K562 (cell line): ENCODE data around the gene BAIAP3. TPM values are rescaled to one million over a fixed set of nuclear protein-coding genes. Genes with fewer than 3 reads are reported as not detected.

ENCODE experiments used
- ATAC-seq: fragments of 200-7000 bp; cut with Tn5 transposase; 3 replicates; pipeline ENCODE4 v1.9.1; 2020; ENCODE audit warnings: moderate library complexity
- BruUV-seq: library from RNA; stranded (reverse); fragments of 400-500 nt; replicated peaks from 2 replicates; lab custom pipeline; 2021; lab: Mats Ljungman, UMichigan
- CTCF ChIA-PET: fragments of 300-600 bp; formaldehyde crosslinking; extraction: SDS; loops from one replicate; lab custom pipeline; 2021; ENCODE audit warnings: low intra/inter-chr PET ratio; lab: Yijun Ruan, JAX
- POLR2A ChIA-PET: fragments of 300-600, 350-650 bp; sonication (Branson Sonifier 250); formaldehyde crosslinking; extraction: SDS; loops from one replicate; lab custom pipeline; 2021; ENCODE audit warnings: antibody characterized with exemption, inconsistent platforms; lab: Yijun Ruan, JAX
- DNase-seq, 4 experiments: peaks; one replicate each; pipeline versions ENCODE4 v3.0.0 to v3.0.0-alpha.2; 2011 to 2018; ENCODE audit warnings: low spot score in 3 of 4, mixed read lengths in 3 of 4; ENCODE audit errors: extremely low read depth in 1 of 4
- FAIRE-seq: peaks from 2 replicates; lab custom pipeline; 2011; peaks lifted over from hg19 to GRCh38; lab: Jason Lieb, UNC
- H2AFZ ChIP-seq: 2 replicates; pipeline ENCODE4 v1.6.0; 2011; ENCODE audit warnings: low read depth, low read length, control low read depth, inconsistent platforms
- H3K27ac ChIP-seq: fragments of 200-600 bp; 3 replicates; pipeline ENCODE4 v1.8.0; 2011; ENCODE audit warnings: low read depth, mild to moderate bottlenecking, control low read depth, inconsistent platforms, low read length, moderate library complexity, mixed read lengths; ENCODE audit errors: extremely low read depth
- H3K27me3 ChIP-seq, 2 experiments: fragments of 300-600 bp in 1 of 2; 2 replicates in 1 of 2; 3 replicates in 1 of 2; pipeline versions ENCODE4 v1.6.0 to v1.8.0; 2011; ENCODE audit warnings: inconsistent platforms in 2 of 2, low read length in 2 of 2, mild to moderate bottlenecking in 1 of 2, mixed read lengths in 1 of 2, moderate library complexity in 1 of 2; ENCODE audit not compliant: control insufficient read depth in 2 of 2, insufficient read depth in 2 of 2
- H3K36me3 ChIP-seq: fragments of 300-600 bp; 3 replicates; pipeline ENCODE4 v1.8.0; 2011; ENCODE audit warnings: mild to moderate bottlenecking, low read length, inconsistent platforms; ENCODE audit not compliant: control insufficient read depth, insufficient read depth
- H3K4me1 ChIP-seq, 2 experiments: fragments of 200-600 bp in 1 of 2; replicated peaks in 1 of 2; 2 replicates in 1 of 2; 3 replicates in 1 of 2; pipeline versions ENCODE4 v1.5.1 to v1.8.0; 2011; ENCODE audit warnings: inconsistent platforms in 2 of 2, low read length in 2 of 2, mild to moderate bottlenecking in 1 of 2, mixed read lengths in 1 of 2, moderate library complexity in 1 of 2; ENCODE audit not compliant: control insufficient read depth in 2 of 2, insufficient read depth in 2 of 2
- H3K4me2 ChIP-seq: 2 replicates; pipeline ENCODE4 v1.6.1; 2011; ENCODE audit warnings: low read length, control low read depth, inconsistent platforms, mixed read lengths; ENCODE audit not compliant: insufficient read depth
- H3K4me3 ChIP-seq: fragments of 200-600 bp; sonication (generic), shearing (Covaris generic); 2 replicates; pipeline ENCODE4 v1.5.1; 2016; ENCODE audit warnings: control low read depth, inconsistent platforms
- H3K79me2 ChIP-seq: fragments of 200-600 bp; 3 replicates; pipeline ENCODE4 v1.8.0; 2011; ENCODE audit warnings: low read length, inconsistent platforms; ENCODE audit not compliant: control insufficient read depth, insufficient read depth
- H3K9ac ChIP-seq, 2 experiments: 2 replicates each; pipeline versions ENCODE4 v1.6.0 to v1.6.1; 2011; ENCODE audit warnings: low read depth in 2 of 2, low read length in 2 of 2, control low read depth in 1 of 2, inconsistent platforms in 1 of 2, mild to moderate bottlenecking in 1 of 2, mixed read lengths in 1 of 2; ENCODE audit not compliant: insufficient read depth in 1 of 2
- H3K9me1 ChIP-seq: one replicate; pipeline ENCODE4 v1.6.0; 2011; ENCODE audit warnings: inconsistent platforms, mild to moderate bottlenecking, low read length, moderate library complexity; ENCODE audit not compliant: control insufficient read depth, insufficient read depth
- H3K9me3 ChIP-seq: replicated peaks from 2 replicates; pipeline ENCODE4 v1.5.1; 2011; ENCODE audit warnings: low read depth, low read length, inconsistent platforms; ENCODE audit not compliant: control insufficient read depth, insufficient read depth
- H4K20me1 ChIP-seq: replicated peaks from 2 replicates; pipeline ENCODE4 v1.6.1; 2011; ENCODE audit warnings: low read length, inconsistent platforms, mixed read lengths; ENCODE audit not compliant: control insufficient read depth, insufficient read depth
- WGBS: fragments of 100-300 bp; shearing (Covaris generic); methylation state at CpG from one replicate; pipeline ENCODE4 v1.1.6; 2016; ENCODE audit warnings: low coverage, mixed read lengths; ENCODE audit not compliant: insufficient coverage; ENCODE audit errors: missing lambda C conversion rate; 5-methylcytosine and 5-hydroxymethylcytosine counted together
- in situ Hi-C: fragments of 300-500 bp; cut with MboI; formaldehyde crosslinking; loops from 4 replicates; pipeline ENCODE4 v1.15.0; 2018; ENCODE audit warnings: inconsistent platforms, mixed read lengths
- intact Hi-C: fragments of 100-400 bp; cut with micrococcal nuclease; formaldehyde crosslinking; loops from 2 replicates; pipeline ENCODE4 v1.14.2; 2022
- polyA plus RNA-seq, 8 experiments: library from polyadenylated mRNA; depleted of rRNA in 4 of 8; stranded (reverse) in 5 of 8; unstranded in 3 of 8; fragments of >200 nt; fragmentation: Nextera tagmentation in 2 of 8; fragmentation: Illumina TruSeq in 1 of 8; extraction: Ambion mirVana in 2 of 8; extraction: Trizol in 1 of 8; gene quantifications; 2 replicates each; pipeline versions ENCODE4 v1.2.1 to v1.2.3, GENCODE V29; 2011 to 2014; ENCODE audit warnings: inconsistent platforms in 1 of 8, missing spikeins in 1 of 8
- total RNA-seq, 7 experiments: library from RNA; depleted of rRNA in 6 of 7; stranded (reverse); fragments of >200 nt in 6 of 7; fragmentation: Illumina TruSeq in 2 of 7; extraction: Trizol in 2 of 7; gene quantifications; 2 replicates each; pipeline versions ENCODE4 v1.2.1 to v1.2.3, GENCODE V29; 2011 to 2021; ENCODE audit warnings: low replicate concordance in 1 of 7
- TF ChIP-seq, protein P1 (sequence below): fragments of 250-450 bp; sonication (Bioruptor Pico); IDR thresholded peaks from 2 replicates; pipeline ENCODE4 v1.5.0; 2020; ENCODE audit warnings: mild to moderate bottlenecking

Gene BAIAP3
- total and polyA plus RNA-seq, 9 of the 15 experiments (the other 6 are each of a cell fraction or from before 2014, with no cell fraction given), result 0.03 to 4.5 (median 0.57) TPM; not detected in 1

DNA sequence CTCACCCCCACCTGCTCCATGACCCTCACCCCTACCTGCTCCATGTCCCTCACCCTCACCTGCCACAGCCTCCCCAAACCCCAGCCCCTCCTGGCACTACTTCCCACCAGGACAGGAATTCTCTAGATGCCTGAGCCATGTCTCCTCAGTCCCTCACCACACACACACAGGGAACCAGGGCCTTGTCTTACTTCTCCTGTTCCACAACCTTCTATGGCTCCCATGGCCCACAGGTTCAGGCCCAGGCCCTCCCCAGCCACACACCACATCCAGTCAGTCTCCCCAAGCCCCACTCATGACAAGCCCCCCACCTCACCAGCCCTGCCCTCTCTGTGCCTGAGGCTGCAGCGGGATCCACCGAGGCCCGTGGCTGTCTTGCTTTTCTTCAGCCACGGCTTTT lies 27.1 kb upstream of the BAIAP3 start:
- no TSS peak for BruUV-seq
- CTCF ChIA-PET, result no interaction called here
- FAIRE-seq, result no peak
- Histone ChIP-seq H3K9ac (peak overlapping the region in 1 of 2 experiments; percentile 58; a peak in 2 of 4 replicates), H3K27ac (no peak overlapping the region)
- TF ChIP-seq, protein P1, sequence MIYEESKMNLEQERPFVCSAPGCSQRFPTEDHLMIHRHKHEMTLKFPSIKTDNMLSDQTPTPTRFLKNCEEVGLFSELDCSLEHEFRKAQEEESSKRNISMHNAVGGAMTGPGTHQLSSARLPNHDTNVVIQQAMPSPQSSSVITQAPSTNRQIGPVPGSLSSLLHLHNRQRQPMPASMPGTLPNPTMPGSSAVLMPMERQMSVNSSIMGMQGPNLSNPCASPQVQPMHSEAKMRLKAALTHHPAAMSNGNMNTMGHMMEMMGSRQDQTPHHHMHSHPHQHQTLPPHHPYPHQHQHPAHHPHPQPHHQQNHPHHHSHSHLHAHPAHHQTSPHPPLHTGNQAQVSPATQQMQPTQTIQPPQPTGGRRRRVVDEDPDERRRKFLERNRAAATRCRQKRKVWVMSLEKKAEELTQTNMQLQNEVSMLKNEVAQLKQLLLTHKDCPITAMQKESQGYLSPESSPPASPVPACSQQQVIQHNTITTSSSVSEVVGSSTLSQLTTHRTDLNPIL (CRISPR knock-in tag), result no peak
- TF ChIP-seq, all 486 proteins: peak for 0
- H3K9me1 ChIP-seq, result peaks cover 9% of the 10 kb centered on the region
- no peak overlapping the region for H3K4me2 ChIP-seq
- 54% methylated on average over 4 of the region's 4 CpGs for WGBS
- H3K4me1 ChIP-seq, result peaks cover 15 to 60% of the 10 kb centered on the region in 2 experiments
- DNase-seq, result no peak
- H3K79me2 ChIP-seq, result peaks cover 19% of the 10 kb centered on the region
- no peaks in the 10 kb centered on the region for H3K9me3 ChIP-seq
- no peaks in the 10 kb centered on the region for H3K27me3 ChIP-seq
- in situ Hi-C loops, result no loop called here
- peaks cover 9% of the 10 kb centered on the region; the same call in 2 of the 3 replicates for H3K36me3 ChIP-seq
- no peak for ATAC-seq
- H3K4me3 ChIP-seq, result no peak overlapping the region
- H4K20me1 ChIP-seq, result peaks cover 14% of the 10 kb centered on the region
- no peak overlapping the region for H2AFZ ChIP-seq
- POLR2A ChIA-PET, result interaction anchor here (0.6 kb wide), 1 partner anchor 8 kb away, joined by 3 read pairs; no protein-coding TSS in a partner anchor
- intact Hi-C loops, result no loop called here
